B cell (primary cell): ENCODE measurements around the gene OXSR1. TPM values are rescaled to one million over a fixed set of nuclear protein-coding genes. Genes with fewer than 3 reads are reported as not detected.

ENCODE experiments used
- ATAC-seq: fragments of 200-7000 bp; cut with Tn5 transposase; one replicate; pipeline ENCODE4 v1.10.0; 2021; ENCODE audit warnings: low read depth, mild to moderate bottlenecking, moderate number of reproducible peaks, moderate library complexity
- CTCF ChIA-PET: fragments of 350-600 bp; sonication (Branson Sonifier 250); formaldehyde crosslinking; loops from one replicate; lab custom pipeline; 2021; ENCODE audit warnings: antibody characterized with exemption, inconsistent platforms; lab: Charles Lee
- POLR2A ChIA-PET: fragments of 350-600 bp; sonication (Branson Sonifier 250); formaldehyde crosslinking; loops from one replicate; lab custom pipeline; 2021; ENCODE audit warnings: antibody characterized with exemption; lab: Charles Lee
- DNase-seq: peaks from one replicate; pipeline ENCODE4 v3.0.0; 2013
- H2AFZ ChIP-seq: 2 replicates; pipeline ENCODE4 v1.6.1; 2012; ENCODE audit warnings: mild to moderate bottlenecking, low read depth, low read length; ENCODE audit not compliant: insufficient read depth, poor library complexity, severe bottlenecking
- H3K27ac ChIP-seq, 2 donors: 1 replicate in 1 of 2; 2 replicates in 1 of 2; pipeline ENCODE4 v1.5.1; 2012 to 2013; ENCODE audit warnings: low read length in 2 of 2, mild to moderate bottlenecking in 2 of 2, moderate library complexity in 1 of 2
- H3K27me3 ChIP-seq, 4 experiments: fragments of 200-600 bp in 1 of 4; sonication (generic) in 1 of 4; replicated peaks in 1 of 4; 1 replicate in 2 of 4; 2 replicates in 2 of 4; pipeline versions ENCODE4 v1.6.1 to v1.7.0; 2013 to 2016; ENCODE audit warnings: low read length in 3 of 4, mild to moderate bottlenecking in 2 of 4, mixed read lengths in 1 of 4, moderate library complexity in 1 of 4; ENCODE audit not compliant: insufficient read depth in 4 of 4, control insufficient read depth in 3 of 4; ENCODE audit errors: control extremely low read depth in 1 of 4
- H3K36me3 ChIP-seq, 2 experiments: replicated peaks in 1 of 2; 1 replicate in 1 of 2; 2 replicates in 1 of 2; pipeline versions ENCODE4 v1.6.1 to v1.7.1; 2013; ENCODE audit warnings: low read length in 1 of 2; ENCODE audit not compliant: insufficient read depth in 2 of 2, control insufficient read depth in 1 of 2; ENCODE audit errors: control extremely low read depth in 1 of 2, extremely low read depth in 1 of 2
- H3K4me1 ChIP-seq, 2 donors: fragments of 200-600 bp in 1 of 2; sonication (generic) in 1 of 2; 1 replicate in 1 of 2; 2 replicates in 1 of 2; pipeline versions ENCODE4 v1.5.1 to v1.6.1; 2013 to 2017; ENCODE audit warnings: low read length in 2 of 2; ENCODE audit not compliant: control insufficient read depth in 2 of 2, insufficient read depth in 2 of 2
- H3K4me2 ChIP-seq: replicated peaks from 2 replicates; pipeline ENCODE3; 2012; ENCODE audit warnings: mild to moderate bottlenecking, low read depth, low read length; ENCODE audit not compliant: poor library complexity, severe bottlenecking
- H3K4me3 ChIP-seq, 5 experiments: fragments of 200-600 bp in 1 of 5; sonication (generic) in 1 of 5; 1 replicate in 3 of 5; 2 replicates in 2 of 5; pipeline versions ENCODE4 v1.5.1 to v1.7.0; 2011 to 2016; ENCODE audit warnings: low read length in 4 of 5, mild to moderate bottlenecking in 4 of 5, low read depth in 2 of 5, control low read depth in 1 of 5, moderate library complexity in 1 of 5; ENCODE audit not compliant: insufficient read depth in 1 of 5; ENCODE audit errors: control extremely low read depth in 1 of 5, extremely low read depth in 1 of 5
- H3K79me2 ChIP-seq: fragments of 200-600 bp; sonication (generic); one replicate; pipeline ENCODE4 v1.6.0; 2016; ENCODE audit warnings: low read length; ENCODE audit not compliant: control insufficient read depth, insufficient read depth
- H3K9ac ChIP-seq: fragments of 200-600 bp; sonication (generic); 2 replicates; pipeline ENCODE4 v1.6.1; 2017; ENCODE audit warnings: mild to moderate bottlenecking, low read length, moderate library complexity
- H3K9me3 ChIP-seq, 3 donors: one replicate each; pipeline versions ENCODE4 v1.6.1 to v1.7.1; 2013; ENCODE audit warnings: low read length in 2 of 3; ENCODE audit not compliant: control insufficient read depth in 2 of 3, insufficient read depth in 1 of 3; ENCODE audit errors: control extremely low read depth in 1 of 3
- H4K20me1 ChIP-seq: 2 replicates; pipeline ENCODE4 v1.6.0; 2012; ENCODE audit warnings: mild to moderate bottlenecking, low read length; ENCODE audit not compliant: insufficient read depth, control insufficient read depth, poor library complexity, severe bottlenecking
- H3K27ac Mint-ChIP-seq: one replicate; pipeline ENCODE4 v1.8.0; 2021; ENCODE audit warnings: mixed read lengths
- H3K27me3 Mint-ChIP-seq: one replicate; pipeline ENCODE4 v1.8.0; 2021; ENCODE audit warnings: mixed read lengths
- H3K4me1 Mint-ChIP-seq: one replicate; pipeline ENCODE4 v1.8.0; 2021; ENCODE audit warnings: mixed read lengths
- H3K4me3 Mint-ChIP-seq: one replicate; pipeline ENCODE4 v1.8.0; 2021; ENCODE audit warnings: mixed read lengths
- H3K9me3 Mint-ChIP-seq: one replicate; pipeline ENCODE4 v1.8.0; 2022; ENCODE audit warnings: mixed read lengths; ENCODE audit not compliant: insufficient read depth
- EZH2 ChIP-seq: IDR thresholded peaks from 2 replicates; pipeline ENCODE4 v1.6.1; 2012; ENCODE audit warnings: borderline replicate concordance, low read depth, mild to moderate bottlenecking, moderate library complexity, low read length; ENCODE audit not compliant: insufficient read depth, poor library complexity, severe bottlenecking
- WGBS: methylation state at CpG from one replicate; pipeline ENCODE4 v1.1.5; 2013; ENCODE audit warnings: missing lambda C conversion rate; ENCODE audit not compliant: insufficient coverage; 5-methylcytosine and 5-hydroxymethylcytosine counted together
- intact Hi-C: fragments of 100-400 bp; cut with micrococcal nuclease; formaldehyde crosslinking; loops from one replicate; pipeline ENCODE4 v1.10.0; 2022
- polyA plus RNA-seq: library from polyadenylated mRNA; depleted of rRNA; stranded (reverse); fragments of >200 nt; gene quantifications from 2 replicates; pipeline ENCODE4 v1.2.3, GENCODE V29; 2012
- total RNA-seq, 2 donors: library from RNA; stranded (reverse); fragments of 120-200 nt in 1 of 2; gene quantifications; 1 replicate in 1 of 2; 2 replicates in 1 of 2; pipeline versions ENCODE4 v1.2.3 to v1.2.4, GENCODE V29; 2013 to 2022
- TF ChIP-seq, protein P1 (sequence below): fragments of 200-600 bp; IDR thresholded peaks from one replicate; pipeline ENCODE4 v1.8.0; 2022; ENCODE audit warnings: antibody characterized with exemption, mild to moderate bottlenecking

The OXSR1 gene
- total and polyA plus RNA-seq, 2 donors (not counting 1 experiment from before 2014, with no cell fraction given) = 15.5 to 41.5 TPM

DNA sequence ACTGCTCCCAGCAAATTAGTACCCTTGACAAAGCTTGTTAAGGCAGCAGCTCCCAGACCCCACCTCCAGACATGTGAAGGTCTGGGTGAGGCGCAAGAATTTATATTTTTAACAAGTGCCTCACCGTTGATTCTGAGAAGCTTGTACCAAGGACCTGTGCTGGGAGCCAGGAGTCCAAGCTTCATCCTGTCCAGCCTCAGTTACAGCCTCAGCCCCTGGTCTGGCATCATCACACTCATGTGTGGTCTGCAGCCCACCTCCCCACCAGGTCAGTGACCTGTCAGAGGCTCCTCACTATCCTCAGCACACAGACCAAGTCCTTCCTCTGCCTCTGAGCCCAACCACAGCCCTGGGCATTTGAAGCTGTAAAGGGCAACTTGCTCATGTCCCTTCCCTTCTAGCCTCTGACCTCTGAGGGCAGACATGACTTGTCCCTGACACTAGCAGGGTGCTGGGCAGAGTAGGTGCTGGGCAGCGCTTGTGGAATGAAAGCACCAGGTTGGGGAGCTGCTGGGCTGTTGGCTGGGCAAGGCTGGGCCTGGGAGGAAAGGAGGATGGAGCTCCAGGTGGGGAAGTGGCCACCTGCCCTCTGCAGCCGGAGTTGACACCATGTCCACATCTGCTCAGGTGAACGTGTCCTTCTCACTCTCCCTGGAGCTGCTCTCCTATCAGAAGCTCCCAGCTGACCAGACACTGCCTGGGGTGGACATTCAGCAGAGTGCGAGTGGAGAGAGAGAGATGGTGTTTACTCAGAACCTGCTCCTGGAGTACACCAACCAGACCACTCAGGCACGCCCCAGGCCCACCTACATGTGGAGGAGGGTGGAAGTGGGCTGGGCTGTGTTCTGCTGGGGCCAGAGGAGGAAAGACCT is 45.3 kb upstream of the OXSR1 start:
- H3K27ac Mint-ChIP-seq = no peak overlapping the region

More for the DNA sequence above, 45.3 kb upstream of the OXSR1 start:
- Histone ChIP-seq H3K27me3 (no peaks in the 10 kb centered on the region), H2AFZ (no peak overlapping the region), H3K79me2 (no peaks in the 10 kb centered on the region), H3K36me3 (peaks cover 2 to 38% of the 10 kb centered on the region in 2 experiments), H3K4me2 (no peak overlapping the region), H3K9me3 (no peaks in the 10 kb centered on the region), H3K27ac (no peak overlapping the region), H4K20me1 (no peaks in the 10 kb centered on the region), H3K9ac (no peak overlapping the region), H3K4me3 (no peak overlapping the region), H3K4me1 (peaks cover 13 to 16% of the 10 kb centered on the region in 2 donors)
- Mint-ChIP-seq H3K27me3 (peaks cover 7% of the 10 kb centered on the region), H3K4me3 (no peak overlapping the region), H3K4me1 (peaks cover 13% of the 10 kb centered on the region), H3K9me3 (no peaks in the 10 kb centered on the region)
- no peak for ATAC-seq
- no peak for DNase-seq
- TF ChIP-seq EZH2 = no peak
- TF ChIP-seq, protein P1, sequence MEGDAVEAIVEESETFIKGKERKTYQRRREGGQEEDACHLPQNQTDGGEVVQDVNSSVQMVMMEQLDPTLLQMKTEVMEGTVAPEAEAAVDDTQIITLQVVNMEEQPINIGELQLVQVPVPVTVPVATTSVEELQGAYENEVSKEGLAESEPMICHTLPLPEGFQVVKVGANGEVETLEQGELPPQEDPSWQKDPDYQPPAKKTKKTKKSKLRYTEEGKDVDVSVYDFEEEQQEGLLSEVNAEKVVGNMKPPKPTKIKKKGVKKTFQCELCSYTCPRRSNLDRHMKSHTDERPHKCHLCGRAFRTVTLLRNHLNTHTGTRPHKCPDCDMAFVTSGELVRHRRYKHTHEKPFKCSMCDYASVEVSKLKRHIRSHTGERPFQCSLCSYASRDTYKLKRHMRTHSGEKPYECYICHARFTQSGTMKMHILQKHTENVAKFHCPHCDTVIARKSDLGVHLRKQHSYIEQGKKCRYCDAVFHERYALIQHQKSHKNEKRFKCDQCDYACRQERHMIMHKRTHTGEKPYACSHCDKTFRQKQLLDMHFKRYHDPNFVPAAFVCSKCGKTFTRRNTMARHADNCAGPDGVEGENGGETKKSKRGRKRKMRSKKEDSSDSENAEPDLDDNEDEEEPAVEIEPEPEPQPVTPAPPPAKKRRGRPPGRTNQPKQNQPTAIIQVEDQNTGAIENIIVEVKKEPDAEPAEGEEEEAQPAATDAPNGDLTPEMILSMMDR = no peak
- ChIA-PET CTCF (interaction anchor here (1.0 to 6.5 kb wide), 6 partner anchors 17 to 360 kb away, joined by 3 to 55 read pairs (median 5); partner anchors contain the start of genes ACAA1 and XYLB), POLR2A (interaction anchor here (0.7 kb wide), 1 partner anchor 1243 kb away, joined by 3 read pairs; no protein-coding TSS in a partner anchor)
- intact Hi-C loops = loop anchor here (2.0 kb wide), 1 partner anchor 227 kb away; the partner anchor contains the start of gene XYLB
- 94% methylated on average over 6 of the region's 7 CpGs for WGBS
